Measurements from ENCODE around the gene LRRTM4. TPM values are rescaled to one million over a fixed set of nuclear protein-coding genes. Genes with fewer than 3 reads are reported as not detected.
A peak's percentile ranks its signal among the peaks of the same experiment; 100 is the strongest.

The LRRTM4 gene
- total and polyA plus RNA-seq, 2 of the 13 experiments (the other 11 are each of a cell fraction or from before 2014, with no cell fraction given) = 1.2 TPM

DNA sequence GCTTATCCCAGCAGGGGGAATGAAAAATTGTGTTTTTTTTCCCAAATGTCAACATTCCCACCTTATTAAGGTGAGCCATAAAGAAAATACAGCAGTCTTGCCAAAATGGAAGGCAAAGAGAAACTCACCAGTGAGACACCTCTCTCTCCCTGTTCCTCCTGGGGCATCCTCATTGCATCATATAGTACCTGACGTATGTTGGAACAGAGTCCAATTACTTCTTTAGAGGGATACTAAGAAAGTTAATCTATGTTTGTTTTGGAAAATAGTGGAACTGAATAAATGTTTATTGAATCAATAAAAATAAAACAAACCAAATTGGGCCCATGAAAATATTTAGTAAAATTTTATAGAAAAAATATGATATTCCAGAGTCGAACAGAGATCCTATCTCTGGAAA, 700.4 kb downstream of the LRRTM4 start:
- Histone ChIP-seq H3K9me3 (ENCODE audit: low read length) (no peaks in the 10 kb centered on the region), H3K4me3 (replicated peaks in 1 of 3; ENCODE audit: insufficient read depth in 1 of 3, low read depth in 2 of 3, low read length in 3 of 3) (no peak overlapping the region), H3K4me1 (ENCODE audit: insufficient read depth, low read length) (no peaks in the 10 kb centered on the region), H3K4me2 (ENCODE audit: low read depth, low read length) (no peak overlapping the region), H2AFZ (ENCODE audit: low read length) (no peak overlapping the region), H3K36me3 (replicated peaks in 1 of 2; ENCODE audit: control insufficient read depth in 1 of 2, insufficient read depth in 2 of 2, low read length in 2 of 2) (no peaks in the 10 kb centered on the region), H3K27me3 (ENCODE audit: control insufficient read depth in 1 of 2, insufficient read depth in 2 of 2, low read length in 2 of 2) (no peaks in the 10 kb centered on the region; a peak in 1 of 5 replicates), H3K9ac (ENCODE audit: insufficient read depth, low read depth, low read length) (no peak overlapping the region), H4K20me1 (ENCODE audit: insufficient read depth, low read length) (no peaks in the 10 kb centered on the region), H3K27ac (ENCODE audit: extremely low read length, insufficient read depth, low read length) (no peak overlapping the region), H3K79me2 (ENCODE audit: insufficient read depth, low read length) (no peaks in the 10 kb centered on the region)
- intact Hi-C loops (cut with micrococcal nuclease; ENCODE audit: unreplicated experiment) (no loop called here), in situ Hi-C loops (cut with HindIII; ENCODE audit: extremely low pct_ligation_motif_present, low pct_unique_long_range_greater_than_20kb) (no loop called here)
- BruUV-seq (replicated peaks) = no TSS peak
- FAIRE-seq (no peak), DNase-seq (ENCODE audit: low spot score) (no peak), ATAC-seq (no peak)
- 2% methylated on average over 2 of the region's 2 CpGs for WGBS (ENCODE audit: low lambda C conversion rate)
- POLR2A ChIA-PET = no interaction called here
- TF ChIP-seq CEBPG (CRISPR knock-in tag; IDR thresholded peaks at IDR 0.05) = 0 out of 2 replicates have a peak, but pooled peaks have one; percentile 9
- no peak for TF ChIP-seq ZNF331 (CRISPR knock-in tag; IDR thresholded peaks at IDR 0.05)
- TF ChIP-seq ZNF547 (CRISPR knock-in tag; IDR thresholded peaks at IDR 0.05) = no peak
- CTCF ChIA-PET (ENCODE audit: low intra/inter-chr PET ratio, low total read pairs) = no interaction called here

DNA sequence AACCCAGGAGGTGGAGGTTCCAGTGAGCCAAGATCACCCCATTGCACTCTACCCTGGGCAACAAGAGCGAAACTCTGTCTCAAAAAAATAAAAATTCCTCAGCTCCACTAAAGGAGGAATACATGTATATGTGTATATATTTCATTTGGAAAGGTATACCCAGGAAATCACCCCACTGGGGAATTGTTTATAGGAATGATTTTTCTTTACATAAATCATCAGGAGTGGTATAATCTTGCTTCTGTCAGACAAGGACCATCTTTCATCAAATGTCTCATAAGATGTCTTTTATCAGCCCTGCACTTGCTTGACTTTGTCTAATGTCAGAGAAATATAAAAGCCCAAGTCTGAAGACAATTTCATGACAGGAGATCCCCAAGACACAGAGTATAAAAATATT, 709.1 kb downstream of the LRRTM4 start:
- Histone ChIP-seq H3K27ac (ENCODE audit: extremely low read length, insufficient read depth, low read length) (no peak overlapping the region), H3K4me3 (replicated peaks in 1 of 3; ENCODE audit: insufficient read depth in 1 of 3, low read depth in 2 of 3, low read length in 3 of 3) (no peak overlapping the region), H3K4me1 (ENCODE audit: insufficient read depth, low read length) (no peaks in the 10 kb centered on the region), H3K36me3 (replicated peaks in 1 of 2; ENCODE audit: control insufficient read depth in 1 of 2, insufficient read depth in 2 of 2, low read length in 2 of 2) (no peaks in the 10 kb centered on the region), H3K79me2 (ENCODE audit: insufficient read depth, low read length) (no peaks in the 10 kb centered on the region), H4K20me1 (ENCODE audit: insufficient read depth, low read length) (no peaks in the 10 kb centered on the region), H3K4me2 (ENCODE audit: low read depth, low read length) (no peak overlapping the region), H3K9me3 (ENCODE audit: low read length) (no peaks in the 10 kb centered on the region), H3K9ac (ENCODE audit: insufficient read depth, low read depth, low read length) (no peak overlapping the region), H2AFZ (ENCODE audit: low read length) (no peak overlapping the region), H3K27me3 (ENCODE audit: control insufficient read depth in 1 of 2, insufficient read depth in 2 of 2, low read length in 2 of 2) (no peaks in the 10 kb centered on the region)
- in situ Hi-C loops (cut with HindIII; ENCODE audit: extremely low pct_ligation_motif_present, low pct_unique_long_range_greater_than_20kb) (no loop called here), intact Hi-C loops (cut with micrococcal nuclease; ENCODE audit: unreplicated experiment) (no loop called here)
- TF ChIP-seq HES4 (CRISPR knock-in tag; IDR thresholded peaks at IDR 0.05; ENCODE audit: borderline replicate concordance) (no peak), ZNF136 (CRISPR knock-in tag; IDR thresholded peaks at IDR 0.05; ENCODE audit: low read depth) (no peak), MLLT10 (CRISPR knock-in tag; IDR thresholded peaks at IDR 0.05) (no peak), ZNF549 (CRISPR knock-in tag; IDR thresholded peaks at IDR 0.05) (no peak), ZNF510 (CRISPR knock-in tag; IDR thresholded peaks at IDR 0.05; ENCODE audit: low read depth) (no peak), WIZ (CRISPR knock-in tag; IDR thresholded peaks at IDR 0.05) (no peak)
- TF ChIP-seq, protein P1, sequence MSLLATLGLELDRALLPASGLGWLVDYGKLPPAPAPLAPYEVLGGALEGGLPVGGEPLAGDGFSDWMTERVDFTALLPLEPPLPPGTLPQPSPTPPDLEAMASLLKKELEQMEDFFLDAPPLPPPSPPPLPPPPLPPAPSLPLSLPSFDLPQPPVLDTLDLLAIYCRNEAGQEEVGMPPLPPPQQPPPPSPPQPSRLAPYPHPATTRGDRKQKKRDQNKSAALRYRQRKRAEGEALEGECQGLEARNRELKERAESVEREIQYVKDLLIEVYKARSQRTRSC (CRISPR knock-in tag; IDR thresholded peaks at IDR 0.05; ENCODE audit: low read depth) = no peak
- TF ChIP-seq, protein P2, sequence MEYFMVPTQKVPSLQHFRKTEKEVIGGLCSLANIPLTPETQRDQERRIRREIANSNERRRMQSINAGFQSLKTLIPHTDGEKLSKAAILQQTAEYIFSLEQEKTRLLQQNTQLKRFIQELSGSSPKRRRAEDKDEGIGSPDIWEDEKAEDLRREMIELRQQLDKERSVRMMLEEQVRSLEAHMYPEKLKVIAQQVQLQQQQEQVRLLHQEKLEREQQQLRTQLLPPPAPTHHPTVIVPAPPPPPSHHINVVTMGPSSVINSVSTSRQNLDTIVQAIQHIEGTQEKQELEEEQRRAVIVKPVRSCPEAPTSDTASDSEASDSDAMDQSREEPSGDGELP (IDR thresholded peaks at IDR 0.05; ENCODE audit: borderline replicate concordance, low read depth) = no peak
- TF ChIP-seq, protein P3, sequence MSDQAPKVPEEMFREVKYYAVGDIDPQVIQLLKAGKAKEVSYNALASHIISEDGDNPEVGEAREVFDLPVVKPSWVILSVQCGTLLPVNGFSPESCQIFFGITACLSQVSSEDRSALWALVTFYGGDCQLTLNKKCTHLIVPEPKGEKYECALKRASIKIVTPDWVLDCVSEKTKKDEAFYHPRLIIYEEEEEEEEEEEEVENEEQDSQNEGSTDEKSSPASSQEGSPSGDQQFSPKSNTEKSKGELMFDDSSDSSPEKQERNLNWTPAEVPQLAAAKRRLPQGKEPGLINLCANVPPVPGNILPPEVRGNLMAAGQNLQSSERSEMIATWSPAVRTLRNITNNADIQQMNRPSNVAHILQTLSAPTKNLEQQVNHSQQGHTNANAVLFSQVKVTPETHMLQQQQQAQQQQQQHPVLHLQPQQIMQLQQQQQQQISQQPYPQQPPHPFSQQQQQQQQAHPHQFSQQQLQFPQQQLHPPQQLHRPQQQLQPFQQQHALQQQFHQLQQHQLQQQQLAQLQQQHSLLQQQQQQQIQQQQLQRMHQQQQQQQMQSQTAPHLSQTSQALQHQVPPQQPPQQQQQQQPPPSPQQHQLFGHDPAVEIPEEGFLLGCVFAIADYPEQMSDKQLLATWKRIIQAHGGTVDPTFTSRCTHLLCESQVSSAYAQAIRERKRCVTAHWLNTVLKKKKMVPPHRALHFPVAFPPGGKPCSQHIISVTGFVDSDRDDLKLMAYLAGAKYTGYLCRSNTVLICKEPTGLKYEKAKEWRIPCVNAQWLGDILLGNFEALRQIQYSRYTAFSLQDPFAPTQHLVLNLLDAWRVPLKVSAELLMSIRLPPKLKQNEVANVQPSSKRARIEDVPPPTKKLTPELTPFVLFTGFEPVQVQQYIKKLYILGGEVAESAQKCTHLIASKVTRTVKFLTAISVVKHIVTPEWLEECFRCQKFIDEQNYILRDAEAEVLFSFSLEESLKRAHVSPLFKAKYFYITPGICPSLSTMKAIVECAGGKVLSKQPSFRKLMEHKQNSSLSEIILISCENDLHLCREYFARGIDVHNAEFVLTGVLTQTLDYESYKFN (CRISPR knock-in tag; conservative IDR thresholded peaks at IDR 0.05) = no peak
- TF ChIP-seq, protein P4, sequence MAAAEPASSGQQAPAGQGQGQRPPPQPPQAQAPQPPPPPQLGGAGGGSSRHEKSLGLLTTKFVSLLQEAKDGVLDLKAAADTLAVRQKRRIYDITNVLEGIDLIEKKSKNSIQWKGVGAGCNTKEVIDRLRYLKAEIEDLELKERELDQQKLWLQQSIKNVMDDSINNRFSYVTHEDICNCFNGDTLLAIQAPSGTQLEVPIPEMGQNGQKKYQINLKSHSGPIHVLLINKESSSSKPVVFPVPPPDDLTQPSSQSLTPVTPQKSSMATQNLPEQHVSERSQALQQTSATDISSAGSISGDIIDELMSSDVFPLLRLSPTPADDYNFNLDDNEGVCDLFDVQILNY (CRISPR knock-in tag; conservative IDR thresholded peaks at IDR 0.05) = no peak
- WGBS (ENCODE audit: low lambda C conversion rate) = 7% methylated on average over 1 of the region's 1 CpG
- DNase-seq (ENCODE audit: low spot score) (no peak), FAIRE-seq (no peak), ATAC-seq (no peak)
- BruUV-seq (replicated peaks) = no TSS peak
- ChIA-PET CTCF (ENCODE audit: low intra/inter-chr PET ratio, low total read pairs) (no interaction called here), POLR2A (no interaction called here)
